ENCODE results near the gene PPARGC1A. TPM values are rescaled to one million over a fixed set of nuclear protein-coding genes. Genes with fewer than 3 reads are reported as not detected.

PPARGC1A gene
- total and polyA plus RNA-seq, 2 donors (not counting 1 experiment from before 2014, with no cell fraction given) = not detected

DNA sequence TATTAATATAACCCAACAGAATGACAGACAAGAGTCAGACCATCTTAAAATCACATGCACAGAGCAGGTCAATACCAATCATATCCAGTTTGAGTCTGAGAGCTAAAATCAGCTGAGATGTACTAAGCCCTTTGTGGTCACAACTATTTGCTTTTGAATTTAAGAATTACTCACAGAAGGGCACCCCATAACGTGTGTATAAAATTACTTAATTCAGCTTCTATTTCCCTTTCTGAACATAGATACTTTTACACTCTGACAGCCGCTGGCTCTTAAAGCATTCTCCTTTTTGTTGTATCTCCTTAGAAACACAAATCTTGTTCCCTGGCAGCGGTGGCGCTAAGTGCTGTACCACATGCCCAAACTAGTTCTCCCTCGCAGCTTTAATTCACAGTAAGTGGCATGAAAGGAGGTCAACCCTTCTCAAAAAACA, 14.8 kb upstream of the PPARGC1A start:
- no peak for DNase-seq
- POLR2A ChIA-PET = no interaction called here
- 90% methylated on average over 2 of the region's 5 CpGs for WGBS (ENCODE audit: insufficient coverage)

GRCh38 chr4:23903859-23904438, 14.1 kb upstream of the PPARGC1A start:
- Mint-ChIP-seq H3K9me3 (ENCODE audit: insufficient read depth) (no peaks in the 10 kb centered on the region), H3K27ac (no peak overlapping the region)
- 71% methylated on average over 5 of the region's 7 CpGs for WGBS (ENCODE audit: insufficient coverage)

More for the DNA sequence above, 14.8 kb upstream of the PPARGC1A start:
- intact Hi-C loops (cut with micrococcal nuclease) = no loop called here
- Histone ChIP-seq H4K20me1 (ENCODE audit: control insufficient read depth, insufficient read depth, low read length, poor library complexity, severe bottlenecking) (no peaks in the 10 kb centered on the region), H3K9me3 (ENCODE audit: control extremely low read depth in 1 of 3, control insufficient read depth in 2 of 3, insufficient read depth in 1 of 3, low read length in 2 of 3) (no peaks in the 10 kb centered on the region), H3K27me3 (replicated peaks in 1 of 4; ENCODE audit: control extremely low read depth in 1 of 4, control insufficient read depth in 3 of 4, insufficient read depth in 4 of 4, low read length in 3 of 4) (no peaks in the 10 kb centered on the region), H3K27ac (ENCODE audit: low read length in 2 of 2) (no peak overlapping the region), H3K4me3 (ENCODE audit: control extremely low read depth in 1 of 5, extremely low read depth in 1 of 5, insufficient read depth in 1 of 5, low read depth in 2 of 5, low read length in 4 of 5) (no peak overlapping the region), H2AFZ (ENCODE audit: insufficient read depth, low read depth, low read length, poor library complexity, severe bottlenecking) (no peak overlapping the region), H3K79me2 (ENCODE audit: control insufficient read depth, insufficient read depth, low read length) (no peaks in the 10 kb centered on the region), H3K4me1 (ENCODE audit: control insufficient read depth in 2 of 2, insufficient read depth in 2 of 2, low read length in 2 of 2) (no peaks in the 10 kb centered on the region), H3K4me2 (replicated peaks; ENCODE audit: low read depth, low read length, poor library complexity, severe bottlenecking) (no peak overlapping the region), H3K36me3 (replicated peaks in 1 of 2; ENCODE audit: control extremely low read depth in 1 of 2, control insufficient read depth in 1 of 2, extremely low read depth in 1 of 2, insufficient read depth in 2 of 2, low read length in 1 of 2) (no peaks in the 10 kb centered on the region), H3K9ac (ENCODE audit: low read length) (no peak overlapping the region)
- H3K27ac Mint-ChIP-seq = no peak overlapping the region
- H3K27me3 Mint-ChIP-seq = no peaks in the 10 kb centered on the region
- CTCF ChIA-PET = no interaction called here
- ATAC-seq (ENCODE audit: low read depth) = no peak
- no peaks in the 10 kb centered on the region for H3K4me1 Mint-ChIP-seq
- no peaks in the 10 kb centered on the region for H3K9me3 Mint-ChIP-seq (ENCODE audit: insufficient read depth)
- no peak overlapping the region for H3K4me3 Mint-ChIP-seq
- no peak for TF ChIP-seq CTCF (IDR thresholded peaks at IDR 0.05)
- no peak for TF ChIP-seq EZH2 (IDR thresholded peaks at IDR 0.05; ENCODE audit: borderline replicate concordance, insufficient read depth, low read depth, low read length, poor library complexity, severe bottlenecking)

More at GRCh38 chr4:23903859-23904438, 14.1 kb upstream of the PPARGC1A start:
- Histone ChIP-seq H3K9me3 (ENCODE audit: control extremely low read depth in 1 of 3, control insufficient read depth in 2 of 3, insufficient read depth in 1 of 3, low read length in 2 of 3) (no peaks in the 10 kb centered on the region), H3K27me3 (replicated peaks in 1 of 4; ENCODE audit: control extremely low read depth in 1 of 4, control insufficient read depth in 3 of 4, insufficient read depth in 4 of 4, low read length in 3 of 4) (no peaks in the 10 kb centered on the region), H3K4me1 (ENCODE audit: control insufficient read depth in 2 of 2, insufficient read depth in 2 of 2, low read length in 2 of 2) (no peaks in the 10 kb centered on the region), H3K4me3 (ENCODE audit: control extremely low read depth in 1 of 5, extremely low read depth in 1 of 5, insufficient read depth in 1 of 5, low read depth in 2 of 5, low read length in 4 of 5) (no peak overlapping the region), H3K9ac (ENCODE audit: low read length) (no peak overlapping the region), H3K4me2 (replicated peaks; ENCODE audit: low read depth, low read length, poor library complexity, severe bottlenecking) (no peak overlapping the region), H2AFZ (ENCODE audit: insufficient read depth, low read depth, low read length, poor library complexity, severe bottlenecking) (no peak overlapping the region), H3K36me3 (replicated peaks in 1 of 2; ENCODE audit: control extremely low read depth in 1 of 2, control insufficient read depth in 1 of 2, extremely low read depth in 1 of 2, insufficient read depth in 2 of 2, low read length in 1 of 2) (no peaks in the 10 kb centered on the region), H4K20me1 (ENCODE audit: control insufficient read depth, insufficient read depth, low read length, poor library complexity, severe bottlenecking) (no peaks in the 10 kb centered on the region), H3K27ac (ENCODE audit: low read length in 2 of 2) (no peak overlapping the region), H3K79me2 (ENCODE audit: control insufficient read depth, insufficient read depth, low read length) (no peaks in the 10 kb centered on the region)
- TF ChIP-seq CTCF (IDR thresholded peaks at IDR 0.05) = no peak
- no peak for TF ChIP-seq EZH2 (IDR thresholded peaks at IDR 0.05; ENCODE audit: borderline replicate concordance, insufficient read depth, low read depth, low read length, poor library complexity, severe bottlenecking)
- no peaks in the 10 kb centered on the region for H3K27me3 Mint-ChIP-seq
- intact Hi-C loops (cut with micrococcal nuclease) = no loop called here
- DNase-seq = no peak
- ChIA-PET POLR2A (no interaction called here), CTCF (no interaction called here)
- H3K4me3 Mint-ChIP-seq = no peak overlapping the region
- no peaks in the 10 kb centered on the region for H3K4me1 Mint-ChIP-seq
- ATAC-seq (ENCODE audit: low read depth) = no peak

All from B cell (primary cell).